D721Med (cell line): ENCODE data around the gene SKAP2.

Experiments used
- DNase-seq: peaks from one replicate; pipeline ENCODE4 v3.0.0; 2011; ENCODE audit warnings: low spot score; ENCODE audit not compliant: insufficient read length
- FAIRE-seq: peaks from 2 replicates; lab custom pipeline; 2011; peaks lifted over from hg19 to GRCh38; lab: Jason Lieb, UNC
- CTCF ChIP-seq: IDR thresholded peaks from 2 replicates; pipeline ENCODE4 v1.5.1; 2012; ENCODE audit warnings: mild to moderate bottlenecking, control low read depth; ENCODE audit not compliant: insufficient read depth; ENCODE audit errors: missing control alignments

The SKAP2 gene

GRCh38 chr7:26724795-26725194, 139.6 kb downstream of the SKAP2 start:
- TF ChIP-seq CTCF, result no peak
- FAIRE-seq, result no peak
- DNase-seq, result no peak

DNA sequence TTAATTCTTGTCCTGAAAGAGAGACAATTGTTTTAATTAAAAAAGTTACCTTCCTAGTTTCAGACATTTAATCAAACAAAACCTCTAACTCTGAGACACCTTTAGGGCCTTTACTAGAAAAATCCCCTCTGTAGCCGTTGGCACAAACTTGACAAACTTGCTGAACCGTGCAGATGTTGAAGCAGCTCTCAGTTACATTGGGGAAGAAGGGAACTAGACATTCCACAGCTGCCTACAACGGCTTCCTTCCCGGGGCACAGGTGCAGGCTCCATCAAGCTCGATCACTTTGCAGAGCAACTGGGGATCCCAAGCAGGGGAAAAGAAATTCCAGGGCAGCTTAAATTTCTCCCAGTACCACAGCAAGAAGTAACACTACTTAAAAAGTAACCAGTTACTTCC, 141.3 kb downstream of the SKAP2 start:
- TF ChIP-seq CTCF, result no peak
- no peak for FAIRE-seq
- DNase-seq, result no peak

GRCh38 chr7:26721450-26721849, 142.9 kb downstream of the SKAP2 start:
- TF ChIP-seq CTCF, result no peak
- DNase-seq, result no peak
- no peak for FAIRE-seq

DNA sequence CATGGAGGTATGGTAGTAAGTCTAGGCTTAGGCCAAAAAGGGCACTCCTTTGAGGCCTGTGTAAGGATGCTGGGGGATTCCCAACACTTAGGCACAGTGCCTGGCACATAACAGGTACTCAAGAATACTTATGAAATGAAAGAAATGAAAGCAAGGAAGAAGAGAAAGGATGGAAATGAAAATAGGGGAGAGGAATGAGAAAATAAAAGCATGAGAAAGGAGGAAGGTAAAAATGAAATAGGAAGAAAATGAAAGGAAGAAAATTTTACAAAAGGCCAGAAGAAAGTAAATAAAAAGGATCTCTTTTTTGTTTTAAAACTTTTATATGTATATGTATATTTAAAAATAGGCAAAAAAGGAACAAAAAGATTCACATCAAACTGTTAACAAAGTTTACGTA, 146.3 kb downstream of the SKAP2 start:
- DNase-seq, result no peak
- no peak for TF ChIP-seq CTCF
- FAIRE-seq, result no peak

GRCh38 chr7:26714438-26714837, 150.0 kb downstream of the SKAP2 start:
- no peak for DNase-seq
- no peak for FAIRE-seq
- TF ChIP-seq CTCF, result no peak

GRCh38 chr7:26714006-26714405, 150.4 kb downstream of the SKAP2 start:
- no peak for TF ChIP-seq CTCF
- no peak for FAIRE-seq
- no peak for DNase-seq

DNA sequence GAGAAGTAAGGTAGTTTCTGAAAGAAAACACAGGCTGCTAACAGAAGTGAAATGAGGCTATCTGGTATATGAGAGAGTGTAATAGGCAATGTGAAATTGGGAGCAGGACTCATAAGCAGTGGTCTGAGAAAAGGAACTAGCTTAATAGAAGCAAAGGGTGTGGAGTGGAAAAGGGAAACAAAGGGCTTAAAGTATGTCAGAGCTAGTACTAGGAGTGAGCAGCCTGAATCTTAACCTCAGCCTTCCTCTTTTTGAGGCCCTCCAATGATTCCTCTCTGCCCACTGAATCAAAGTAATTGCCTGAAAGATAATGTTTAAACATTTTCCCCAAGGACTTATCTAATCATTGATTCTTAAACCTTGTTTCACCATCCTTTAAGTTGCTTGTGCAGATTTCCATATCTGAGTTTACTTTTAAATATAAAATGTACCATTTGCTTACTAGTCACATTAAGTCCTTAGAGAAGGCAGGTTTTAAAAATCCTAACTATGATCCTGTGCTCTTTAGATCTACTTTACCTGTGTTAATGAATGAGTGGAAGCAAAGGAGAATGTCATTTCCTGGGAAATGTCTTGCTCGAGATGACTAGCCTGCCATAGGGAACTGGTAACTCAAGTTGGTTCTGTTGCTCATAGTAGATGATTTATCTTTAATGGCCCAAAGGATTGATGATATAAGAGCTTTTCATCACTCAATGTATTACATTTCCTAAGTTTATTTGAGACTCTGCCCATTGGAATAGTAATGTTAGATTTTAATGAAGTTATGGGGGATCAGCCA, 155.0 kb downstream of the SKAP2 start:
- DNase-seq, result no peak
- FAIRE-seq, result no peak
- TF ChIP-seq CTCF, result no peak
